RWPE2 (cell line): ENCODE measurements around the gene CPT1A.

Experiments
- ATAC-seq: fragments of 200-7000 bp; cut with Tn5 transposase; 3 replicates; pipeline ENCODE4 v1.9.1; 2021; ENCODE audit warnings: low read depth
- DNase-seq: peaks from one replicate; pipeline ENCODE4 v3.0.0-alpha.2; 2020; ENCODE audit warnings: low spot score
- H3K27ac ChIP-seq: fragments of 450-650 bp; 2 replicates; pipeline ENCODE4 v1.5.1; 2017; ENCODE audit warnings: mild to moderate bottlenecking; ENCODE audit not compliant: poor library complexity, severe bottlenecking
- H3K27me3 ChIP-seq: fragments of 250-450 bp; sonication (Bioruptor Pico); 2 replicates; pipeline ENCODE4 v1.5.1; 2021; ENCODE audit warnings: mild to moderate bottlenecking, moderate library complexity; ENCODE audit not compliant: insufficient read depth, poor library complexity, severe bottlenecking
- H3K36me3 ChIP-seq: fragments of 250-450 bp; sonication (Bioruptor Pico); 2 replicates; pipeline ENCODE4 v1.5.1; 2020; ENCODE audit warnings: low read depth, mild to moderate bottlenecking, moderate library complexity
- H3K4me1 ChIP-seq: fragments of 250-450 bp; sonication (Bioruptor Pico); 2 replicates; pipeline ENCODE4 v1.5.1; 2021; ENCODE audit warnings: mild to moderate bottlenecking, moderate library complexity; ENCODE audit not compliant: insufficient read depth, poor library complexity, severe bottlenecking
- H3K4me3 ChIP-seq: fragments of 250-450 bp; sonication (Bioruptor Pico); 2 replicates; pipeline ENCODE4 v1.5.1; 2021; ENCODE audit warnings: mild to moderate bottlenecking, moderate library complexity; ENCODE audit not compliant: severe bottlenecking
- H3K9me3 ChIP-seq: fragments of 250-450 bp; sonication (Bioruptor Pico); 2 replicates; pipeline ENCODE4 v1.5.1; 2021; ENCODE audit warnings: mild to moderate bottlenecking, moderate library complexity; ENCODE audit not compliant: severe bottlenecking
- TF ChIP-seq, protein P1 (sequence below): fragments of 450-650 bp; IDR thresholded peaks from one replicate; pipeline ENCODE4 v1.5.1; 2017; ENCODE audit warnings: mild to moderate bottlenecking, moderate library complexity; ENCODE audit not compliant: poor library complexity, severe bottlenecking

Gene CPT1A

DNA sequence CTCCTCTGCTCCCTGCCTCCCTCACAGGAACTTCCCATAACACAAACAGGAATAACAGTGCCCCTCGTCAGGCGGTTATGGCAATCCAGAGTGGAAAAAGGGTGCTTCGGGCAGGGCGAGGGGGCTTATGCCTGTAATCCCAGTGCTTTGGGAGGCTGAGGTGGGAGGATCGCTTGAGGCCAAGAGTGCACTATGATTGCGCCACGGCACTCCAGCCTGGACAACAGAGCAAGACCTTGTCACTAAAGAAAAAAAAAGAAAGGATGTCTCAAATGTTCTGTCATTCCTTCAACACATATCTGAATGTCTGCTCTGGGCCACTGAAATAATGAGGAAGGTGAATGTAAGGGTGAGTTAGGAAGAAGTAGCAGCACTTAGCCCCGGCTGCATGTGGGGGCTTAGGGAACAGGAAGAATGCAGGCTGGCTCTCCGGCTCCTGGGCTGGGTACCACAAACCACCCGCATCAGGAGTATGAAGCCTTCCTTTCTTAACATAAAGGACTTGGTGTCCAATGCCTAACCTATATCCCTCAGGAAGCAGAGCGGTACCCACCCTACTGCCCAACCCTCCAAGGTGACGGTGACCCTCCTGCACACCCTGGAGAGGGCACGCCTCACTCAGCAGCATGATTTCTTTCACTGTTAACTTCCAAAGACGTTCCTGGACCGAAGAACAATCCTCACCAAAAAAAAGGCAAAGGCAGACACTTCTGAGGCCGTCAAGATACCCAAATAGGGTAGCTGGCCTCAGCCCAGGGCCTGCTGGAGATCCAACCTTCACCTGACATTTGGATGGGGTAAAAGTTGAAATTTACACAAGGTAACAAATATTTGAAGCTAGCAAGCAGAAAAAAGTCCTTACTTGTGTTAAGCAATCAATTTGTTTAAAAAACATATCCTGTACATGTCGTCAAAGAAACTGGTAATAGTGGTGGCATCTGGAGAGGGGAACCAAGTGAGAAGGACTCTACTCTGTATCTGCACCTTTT, 3.8 kb downstream of the CPT1A start:
- Histone ChIP-seq H3K4me1 (peaks cover 11% of the 10 kb centered on the region), H3K9me3 (no peaks in the 10 kb centered on the region), H3K27ac (peak overlapping the region; percentile 82), H3K27me3 (no peaks in the 10 kb centered on the region), H3K4me3 (no peak overlapping the region), H3K36me3 (0 out of 2 replicates have a peak, but pooled peaks cover 2% of the 10 kb centered on the region)
- TF ChIP-seq, protein P1, sequence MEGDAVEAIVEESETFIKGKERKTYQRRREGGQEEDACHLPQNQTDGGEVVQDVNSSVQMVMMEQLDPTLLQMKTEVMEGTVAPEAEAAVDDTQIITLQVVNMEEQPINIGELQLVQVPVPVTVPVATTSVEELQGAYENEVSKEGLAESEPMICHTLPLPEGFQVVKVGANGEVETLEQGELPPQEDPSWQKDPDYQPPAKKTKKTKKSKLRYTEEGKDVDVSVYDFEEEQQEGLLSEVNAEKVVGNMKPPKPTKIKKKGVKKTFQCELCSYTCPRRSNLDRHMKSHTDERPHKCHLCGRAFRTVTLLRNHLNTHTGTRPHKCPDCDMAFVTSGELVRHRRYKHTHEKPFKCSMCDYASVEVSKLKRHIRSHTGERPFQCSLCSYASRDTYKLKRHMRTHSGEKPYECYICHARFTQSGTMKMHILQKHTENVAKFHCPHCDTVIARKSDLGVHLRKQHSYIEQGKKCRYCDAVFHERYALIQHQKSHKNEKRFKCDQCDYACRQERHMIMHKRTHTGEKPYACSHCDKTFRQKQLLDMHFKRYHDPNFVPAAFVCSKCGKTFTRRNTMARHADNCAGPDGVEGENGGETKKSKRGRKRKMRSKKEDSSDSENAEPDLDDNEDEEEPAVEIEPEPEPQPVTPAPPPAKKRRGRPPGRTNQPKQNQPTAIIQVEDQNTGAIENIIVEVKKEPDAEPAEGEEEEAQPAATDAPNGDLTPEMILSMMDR, result no peak
- DNase-seq, result no peak
- no peak for ATAC-seq

DNA sequence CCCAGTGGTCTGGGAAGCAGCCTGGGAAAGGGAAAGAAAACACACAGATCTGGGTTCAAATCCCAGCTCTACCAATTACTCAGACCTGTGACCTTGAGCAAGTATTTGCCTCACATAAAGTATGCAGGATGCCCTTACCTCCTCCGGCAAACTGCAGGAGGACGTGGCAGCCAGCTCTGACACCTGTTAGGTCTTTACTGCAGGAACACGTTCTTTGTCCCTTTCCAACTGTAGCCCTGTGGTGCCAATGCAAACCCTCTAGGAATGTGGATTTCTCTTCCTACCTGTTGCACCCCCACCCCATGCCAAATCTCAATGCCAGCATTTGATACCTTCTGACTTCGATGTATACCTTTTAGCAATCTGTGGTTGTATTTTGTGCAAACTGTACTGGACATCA, 6.0 kb downstream of the CPT1A start:
- H3K4me1 ChIP-seq, result peaks cover 11% of the 10 kb centered on the region
- H3K27ac ChIP-seq, result no peak overlapping the region
- TF ChIP-seq, protein P1, result no peak
- no peak for DNase-seq
- no peaks in the 10 kb centered on the region for H3K9me3 ChIP-seq
- ATAC-seq, result no peak
- H3K4me3 ChIP-seq, result no peak overlapping the region
- H3K27me3 ChIP-seq, result no peaks in the 10 kb centered on the region
- 0 out of 2 replicates have a peak, but pooled peaks cover 2% of the 10 kb centered on the region for H3K36me3 ChIP-seq

- Histone ChIP-seq H3K27ac (no peak overlapping the region), H3K36me3 (0 out of 2 replicates have a peak, but pooled peaks cover 2% of the 10 kb centered on the region), H3K9me3 (no peaks in the 10 kb centered on the region), H3K4me3 (no peak overlapping the region), H3K4me1 (peaks cover 11% of the 10 kb centered on the region), H3K27me3 (no peaks in the 10 kb centered on the region)
- DNase-seq (no peak), ATAC-seq (no peak)
- TF ChIP-seq, protein P1, result no peak
Measured at GRCh38 chr11:68835328-68835727, 6.4 kb downstream of the CPT1A start.

- Histone ChIP-seq H3K36me3 (0 out of 2 replicates have a peak, but pooled peaks cover 2% of the 10 kb centered on the region), H3K27ac (no peak overlapping the region)
- TF ChIP-seq, protein P1, result no peak
Measured at GRCh38 chr11:68832476-68833181, 9.1 kb downstream of the CPT1A start.

More at GRCh38 chr11:68832476-68833181, 9.1 kb downstream of the CPT1A start:
- DNase-seq (no peak), ATAC-seq (no peak)
- H3K27me3 ChIP-seq, result no peaks in the 10 kb centered on the region
- no peaks in the 10 kb centered on the region for H3K9me3 ChIP-seq
- peaks cover 3% of the 10 kb centered on the region for H3K4me1 ChIP-seq
- no peak overlapping the region for H3K4me3 ChIP-seq
